OCI-LY1 (cell line): ENCODE measurements around the gene NCF4.

Experiments used
- CTCF ChIP-seq: fragments of 200-600 bp; sonication (generic), shearing (Covaris generic); IDR thresholded peaks from 2 replicates; pipeline ENCODE4 v1.5.1; 2017; ENCODE audit warnings: mild to moderate bottlenecking, antibody characterized with exemption, low read length, moderate library complexity, mixed read lengths
- EZH2 ChIP-seq: fragments of 200-600 bp; sonication (generic), shearing (Covaris generic); IDR thresholded peaks from 2 replicates; pipeline ENCODE4 v1.8.0; 2017; ENCODE audit warnings: borderline replicate concordance, mixed run types, mild to moderate bottlenecking, antibody characterized with exemption, low read length, moderate library complexity, mixed read lengths

GRCh38 chr22:36867695-36868094 lies 6.9 kb downstream of the NCF4 start:
- no peak for TF ChIP-seq CTCF
- TF ChIP-seq EZH2: no peak
